Upper lobe of right lung (tissue), 1 donor: ENCODE data around the gene GRIP1. TPM values are rescaled to one million over a fixed set of nuclear protein-coding genes. Genes with fewer than 3 reads are reported as not detected.
A peak's percentile ranks its signal among the peaks of the same experiment; 100 is the strongest.

Experiments
- ATAC-seq: fragments of 200-7000 bp; cut with Tn5 transposase; one replicate; pipeline ENCODE4 v1.9.1; 2020; ENCODE audit warnings: mild to moderate bottlenecking, moderate library complexity
- DNase-seq: peaks from one replicate; pipeline ENCODE4 v3.0.0-alpha.2; 2020
- H3K27ac ChIP-seq: fragments of 200-600 bp; one replicate; pipeline ENCODE4 v1.8.0; 2022
- H3K27me3 ChIP-seq: fragments of 200-600 bp; one replicate; pipeline ENCODE4 v1.8.0; 2022; ENCODE audit warnings: mild to moderate bottlenecking
- H3K36me3 ChIP-seq: fragments of 200-600 bp; one replicate; pipeline ENCODE4 v1.8.0; 2022
- H3K4me1 ChIP-seq: fragments of 200-600 bp; one replicate; pipeline ENCODE4 v1.8.0; 2022
- H3K4me3 ChIP-seq: fragments of 200-600 bp; one replicate; pipeline ENCODE4 v1.8.0; 2022; ENCODE audit warnings: mild to moderate bottlenecking
- H3K9me3 ChIP-seq: fragments of 200-600 bp; one replicate; pipeline ENCODE4 v1.8.0; 2022
- CTCF ChIP-seq: fragments of 200-600 bp; IDR thresholded peaks from one replicate; pipeline ENCODE4 v1.8.0; 2022; ENCODE audit warnings: antibody characterized with exemption
- intact Hi-C: fragments of 100-400 bp; cut with DNase I; formaldehyde crosslinking; loops from one replicate; pipeline ENCODE4 v1.11.0; 2022
- total RNA-seq: library from RNA; stranded (reverse); fragmentation: NEBNext Ultra II Directional; extraction: Animal tissue kit (Norgen Biotek cat#: 25700); gene quantifications from one replicate; pipeline ENCODE4 v1.2.1, GENCODE V29; 2021
- donor health status: DM: no; HTN: yes; CAD: no; lungs with severe emphysema.

Gene GRIP1
- total RNA-seq, 1 donor from 2014 or later = 5.2 TPM

- H3K27me3 ChIP-seq = peaks cover 4% of the 10 kb centered on the region
- intact Hi-C loops = no loop called here
- H3K4me3 ChIP-seq = no peak overlapping the region
- no peak overlapping the region for H3K27ac ChIP-seq
- no peaks in the 10 kb centered on the region for H3K4me1 ChIP-seq
- peak; percentile 39 for TF ChIP-seq CTCF
- ATAC-seq = peak; percentile 85
- no peaks in the 10 kb centered on the region for H3K36me3 ChIP-seq
- no peaks in the 10 kb centered on the region for H3K9me3 ChIP-seq
- no peak for DNase-seq
Observed at GRCh38 chr12:66688846-66689439, 10.1 kb upstream of the GRIP1 start.

GRCh38 chr12:66684222-66684621, 5.3 kb upstream of the GRIP1 start:
- Histone ChIP-seq H3K27me3 (peaks cover 4% of the 10 kb centered on the region), H3K27ac (no peak overlapping the region), H3K36me3 (no peaks in the 10 kb centered on the region), H3K4me1 (no peaks in the 10 kb centered on the region), H3K4me3 (no peak overlapping the region), H3K9me3 (no peaks in the 10 kb centered on the region)
- no peak for ATAC-seq
- intact Hi-C loops = no loop called here
- TF ChIP-seq CTCF = no peak
- no peak for DNase-seq

GRCh38 chr12:66683822-66684221, 4.9 kb upstream of the GRIP1 start:
- H3K4me3 ChIP-seq = no peak overlapping the region
- no peaks in the 10 kb centered on the region for H3K4me1 ChIP-seq
- no peaks in the 10 kb centered on the region for H3K9me3 ChIP-seq
- H3K27me3 ChIP-seq = peaks cover 4% of the 10 kb centered on the region
- H3K27ac ChIP-seq = no peak overlapping the region
- ATAC-seq (no peak), DNase-seq (no peak)
- intact Hi-C loops = no loop called here
- H3K36me3 ChIP-seq = no peaks in the 10 kb centered on the region
- no peak for TF ChIP-seq CTCF

- no peaks in the 10 kb centered on the region for H3K36me3 ChIP-seq
- no peak for TF ChIP-seq CTCF
- intact Hi-C loops = no loop called here
Observed at GRCh38 chr12:66683073-66683472, 4.2 kb upstream of the GRIP1 start.

GRCh38 chr12:66679461-66680084, 697 bp upstream of the GRIP1 start:
- no peak overlapping the region for H3K27ac ChIP-seq
- DNase-seq (no peak), ATAC-seq (no peak)
- no peaks in the 10 kb centered on the region for H3K27me3 ChIP-seq
- no peak for TF ChIP-seq CTCF
- H3K4me1 ChIP-seq = no peaks in the 10 kb centered on the region
- H3K36me3 ChIP-seq = no peaks in the 10 kb centered on the region
- no peaks in the 10 kb centered on the region for H3K9me3 ChIP-seq
- no peak overlapping the region for H3K4me3 ChIP-seq
- intact Hi-C loops = no loop called here

More at GRCh38 chr12:66683073-66683472, 4.2 kb upstream of the GRIP1 start:
- H3K27me3 ChIP-seq = peaks cover 4% of the 10 kb centered on the region
- ATAC-seq (no peak), DNase-seq (no peak)
- H3K9me3 ChIP-seq = no peaks in the 10 kb centered on the region
- no peaks in the 10 kb centered on the region for H3K4me1 ChIP-seq
- no peak overlapping the region for H3K27ac ChIP-seq
- no peak overlapping the region for H3K4me3 ChIP-seq
